ENCODE data around the gene PCMTD2. TPM values are rescaled to one million over a fixed set of nuclear protein-coding genes. Genes with fewer than 3 reads are reported as not detected.
"Not testable (repeated sequence)": the region's sequence is repeated elsewhere in the genome, so short reads cannot be mapped to it uniquely, and the experiment has no call there.

Gene PCMTD2
- total RNA-seq, 2 donors from 2014 or later, result 54.9 to 76.4 TPM

DNA sequence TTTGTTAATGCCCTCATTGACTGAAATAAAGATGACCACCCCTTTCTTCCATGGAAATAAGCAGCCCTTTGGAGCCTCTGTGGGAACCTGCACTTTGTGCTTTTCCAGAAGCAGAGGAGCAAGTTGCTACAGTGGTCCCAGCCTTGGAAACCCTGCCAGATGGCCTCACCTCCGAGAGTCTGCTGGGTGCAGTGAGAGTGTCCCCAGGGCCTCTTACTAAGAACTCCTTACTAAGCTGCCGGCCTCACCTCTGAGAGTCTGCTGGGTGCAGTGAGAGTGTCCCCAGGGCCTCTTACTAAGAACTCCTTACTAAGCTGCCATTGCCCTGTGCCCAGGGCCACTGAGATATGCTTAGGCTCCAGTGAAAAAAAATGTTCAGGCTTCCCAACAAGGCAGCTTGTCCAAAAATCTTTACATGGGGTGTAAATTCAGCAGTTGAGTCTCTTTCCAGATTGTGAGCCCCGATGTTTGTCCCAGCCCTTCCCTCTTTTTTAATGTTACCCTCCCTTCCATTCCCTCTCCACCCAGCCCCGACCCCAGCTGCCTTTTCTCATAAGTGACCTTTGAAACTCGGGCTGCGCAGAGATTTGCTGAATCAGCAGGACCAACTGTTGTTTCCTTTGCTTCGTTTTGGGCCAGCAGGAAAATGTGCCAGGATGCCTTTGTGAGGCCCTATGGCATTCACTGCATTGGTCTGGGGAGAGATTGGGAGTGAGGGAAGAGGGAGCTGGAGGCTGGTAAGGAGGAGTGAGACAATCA, 66.7 kb downstream of the PCMTD2 start:
- DNase-seq; intact Hi-C loops (cut with DNase I); ATAC-seq: not testable (repeated sequence)

Other genes with a start within 250 kb of the PCMTD2 start
- 1 to 10 TPM in 1 of 2 donors, under 1 TPM in 1; 0.29 to 1.0 TPM for gene C20orf204, start 219.6 kb upstream of the PCMTD2 start, total RNA-seq
- gene SOX18, start 206.1 kb upstream of the PCMTD2 start, total RNA-seq, result 10 to 100 TPM; 39.4 to 83.4 TPM
- gene TCEA2, start 192.6 kb upstream of the PCMTD2 start, total RNA-seq, result 10 to 100 TPM; 44.7 to 46.4 TPM
- gene RGS19, start 176.2 kb upstream of the PCMTD2 start, total RNA-seq, result 1 to 10 TPM; 9.7 to 10.0 TPM
- under 1 TPM; 0.71 to 0.97 TPM for gene OPRL1, start 175.7 kb upstream of the PCMTD2 start, total RNA-seq
- under 1 TPM in 1 of 2 donors, not detected in 1; 0.41 TPM for gene LKAAEAR1, start 171.3 kb upstream of the PCMTD2 start, total RNA-seq
- gene NPBWR2, start 148.2 kb upstream of the PCMTD2 start, total RNA-seq, result not detected
- gene MYT1, start 91.3 kb upstream of the PCMTD2 start, total RNA-seq, result under 1 TPM; 0.21 to 0.34 TPM

Data from left cardiac atrium (tissue), 4 donors.